Adrenal gland (tissue), 5 donors: Measurements from ENCODE around the gene DNAH2.

Source experiments
- POLR2A ChIP-seq, 2 donors: fragments of 450-650 bp; IDR thresholded peaks; one replicate each; pipeline ENCODE4 v1.6.1; 2017; ENCODE audit warnings: antibody characterized with exemption in 2 of 2, mild to moderate bottlenecking in 2 of 2, moderate library complexity in 1 of 2
- TF ChIP-seq, protein P1 (sequence below), 6 experiments: fragments of 450-650 bp in 4 of 6; fragments of 200-600 bp in 2 of 6; sonication (generic) in 1 of 6; IDR thresholded peaks; 1 replicate in 5 of 6; 2 replicates in 1 of 6; pipeline versions ENCODE4 v1.5.1 to v1.8.0; 2016 to 2021; ENCODE audit warnings: antibody characterized with exemption in 6 of 6, mild to moderate bottlenecking in 2 of 6, moderate library complexity in 1 of 6
- donor health status: DM: no; HTN: no; CAD: no.

DNA sequence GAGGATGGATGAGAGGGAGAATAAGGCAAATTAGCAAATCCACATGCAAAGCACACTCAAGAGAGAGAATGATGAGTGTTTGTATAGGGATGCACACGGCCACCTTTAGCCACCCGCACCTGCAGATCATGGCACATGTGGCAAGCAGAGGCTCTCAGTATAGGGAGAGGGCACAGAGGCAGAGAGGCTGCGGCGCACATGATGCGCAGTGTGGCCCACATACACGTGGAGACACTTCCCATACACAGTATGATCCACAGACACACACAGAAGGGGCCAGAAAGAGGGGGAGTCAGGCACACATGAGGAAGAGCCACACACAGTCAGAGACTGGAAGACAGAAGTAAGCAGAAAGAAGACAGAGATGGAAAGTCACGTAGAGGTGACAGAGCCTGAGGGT is 164.5 kb downstream of the DNAH2 start:
- TF ChIP-seq POLR2A (IDR thresholded peaks at IDR 0.05), result no peak
- TF ChIP-seq, protein P1, sequence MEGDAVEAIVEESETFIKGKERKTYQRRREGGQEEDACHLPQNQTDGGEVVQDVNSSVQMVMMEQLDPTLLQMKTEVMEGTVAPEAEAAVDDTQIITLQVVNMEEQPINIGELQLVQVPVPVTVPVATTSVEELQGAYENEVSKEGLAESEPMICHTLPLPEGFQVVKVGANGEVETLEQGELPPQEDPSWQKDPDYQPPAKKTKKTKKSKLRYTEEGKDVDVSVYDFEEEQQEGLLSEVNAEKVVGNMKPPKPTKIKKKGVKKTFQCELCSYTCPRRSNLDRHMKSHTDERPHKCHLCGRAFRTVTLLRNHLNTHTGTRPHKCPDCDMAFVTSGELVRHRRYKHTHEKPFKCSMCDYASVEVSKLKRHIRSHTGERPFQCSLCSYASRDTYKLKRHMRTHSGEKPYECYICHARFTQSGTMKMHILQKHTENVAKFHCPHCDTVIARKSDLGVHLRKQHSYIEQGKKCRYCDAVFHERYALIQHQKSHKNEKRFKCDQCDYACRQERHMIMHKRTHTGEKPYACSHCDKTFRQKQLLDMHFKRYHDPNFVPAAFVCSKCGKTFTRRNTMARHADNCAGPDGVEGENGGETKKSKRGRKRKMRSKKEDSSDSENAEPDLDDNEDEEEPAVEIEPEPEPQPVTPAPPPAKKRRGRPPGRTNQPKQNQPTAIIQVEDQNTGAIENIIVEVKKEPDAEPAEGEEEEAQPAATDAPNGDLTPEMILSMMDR (IDR thresholded peaks at IDR 0.05), result no peak
